Left kidney (tissue), 2 donors: ENCODE measurements around the gene KCNMA1. TPM values are rescaled to one million over a fixed set of nuclear protein-coding genes. Genes with fewer than 3 reads are reported as not detected.

Source experiments
- DNase-seq: peaks from one replicate; pipeline ENCODE4 v3.0.0-alpha.2; 2013
- polyA plus RNA-seq: library from polyadenylated mRNA; unstranded; fragments of 120-200 nt; gene quantifications from one replicate; pipeline ENCODE4 v1.2.1, GENCODE V29; 2013; ENCODE audit not compliant: insufficient read length

The KCNMA1 gene
- polyA plus RNA-seq, 1 donor: 3.6 TPM

- no peak for DNase-seq
Observed at GRCh38 chr10:77205135-77205534, 432.5 kb downstream of the KCNMA1 start.

GRCh38 chr10:77204171-77204570 lies 433.4 kb downstream of the KCNMA1 start:
- no peak for DNase-seq

GRCh38 chr10:77202857-77203256 lies 434.8 kb downstream of the KCNMA1 start:
- DNase-seq: no peak

- no peak for DNase-seq
Observed at GRCh38 chr10:77201135-77202106, 436.2 kb downstream of the KCNMA1 start.

- DNase-seq: no peak
Observed at GRCh38 chr10:77197544-77197943, 440.1 kb downstream of the KCNMA1 start.

GRCh38 chr10:77196614-77197013 lies 441.0 kb downstream of the KCNMA1 start:
- DNase-seq: no peak

- DNase-seq: no peak
Observed at GRCh38 chr10:77195101-77195500, 442.5 kb downstream of the KCNMA1 start.

GRCh38 chr10:77193001-77193400 lies 444.6 kb downstream of the KCNMA1 start:
- no peak for DNase-seq

- DNase-seq: no peak
Observed at GRCh38 chr10:77192402-77192801, 445.2 kb downstream of the KCNMA1 start.

- no peak for DNase-seq
Observed at GRCh38 chr10:77191324-77192049, 446.1 kb downstream of the KCNMA1 start.

- no peak for DNase-seq
Observed at GRCh38 chr10:77190291-77190690, 447.3 kb downstream of the KCNMA1 start.

- DNase-seq: no peak
Observed at GRCh38 chr10:77189520-77189919, 448.1 kb downstream of the KCNMA1 start.

GRCh38 chr10:77189075-77189474 lies 448.5 kb downstream of the KCNMA1 start:
- DNase-seq: no peak

GRCh38 chr10:77188521-77188920 lies 449.1 kb downstream of the KCNMA1 start:
- DNase-seq: no peak

- no peak for DNase-seq
Observed at GRCh38 chr10:77188000-77188395, 449.6 kb downstream of the KCNMA1 start.

GRCh38 chr10:77187376-77187999 lies 450.1 kb downstream of the KCNMA1 start:
- DNase-seq: no peak

GRCh38 chr10:77186936-77187335 lies 450.7 kb downstream of the KCNMA1 start:
- no peak for DNase-seq

GRCh38 chr10:77185696-77186095 lies 451.9 kb downstream of the KCNMA1 start:
- no peak for DNase-seq

GRCh38 chr10:77182803-77183202 lies 454.8 kb downstream of the KCNMA1 start:
- no peak for DNase-seq

GRCh38 chr10:77180794-77181193 lies 456.8 kb downstream of the KCNMA1 start:
- DNase-seq: no peak

- DNase-seq: no peak
Observed at GRCh38 chr10:77180104-77180503, 457.5 kb downstream of the KCNMA1 start.

GRCh38 chr10:77179015-77179695 lies 458.5 kb downstream of the KCNMA1 start:
- DNase-seq: no peak
